Neural cell (in vitro differentiated cells): ENCODE data around the gene BLOC1S4.

Experiments used
- EP300 ChIP-seq: fragments of 450-650 bp; conservative IDR thresholded peaks from 2 replicates; pipeline ENCODE4 v1.6.1; 2014; ENCODE audit warnings: antibody characterized with exemption, mild to moderate bottlenecking, moderate library complexity; ENCODE audit not compliant: poor library complexity, severe bottlenecking
- EZH2 ChIP-seq: fragments of 200-600, 300-800 bp; shearing (Covaris generic), sonication (generic); IDR thresholded peaks from 2 replicates; pipeline ENCODE4 v1.6.1; 2014; ENCODE audit warnings: antibody characterized with exemption, low read length, borderline replicate concordance, mild to moderate bottlenecking; ENCODE audit not compliant: insufficient read depth, poor library complexity, severe bottlenecking
- MXI1 ChIP-seq: fragments of 450-650 bp; conservative IDR thresholded peaks from 2 replicates; pipeline ENCODE4 v1.6.1; 2014; ENCODE audit warnings: antibody characterized with exemption, mild to moderate bottlenecking; ENCODE audit not compliant: poor library complexity, severe bottlenecking
- POLR2AphosphoS5 ChIP-seq: IDR thresholded peaks from 2 replicates; pipeline ENCODE4 v1.6.1; 2012
- TF ChIP-seq, protein P1 (sequence below): fragments of 450-650 bp; IDR thresholded peaks from 2 replicates; pipeline ENCODE4 v1.5.1; 2014; ENCODE audit warnings: antibody characterized with exemption, mild to moderate bottlenecking, moderate library complexity; ENCODE audit not compliant: poor library complexity, severe bottlenecking

DNA sequence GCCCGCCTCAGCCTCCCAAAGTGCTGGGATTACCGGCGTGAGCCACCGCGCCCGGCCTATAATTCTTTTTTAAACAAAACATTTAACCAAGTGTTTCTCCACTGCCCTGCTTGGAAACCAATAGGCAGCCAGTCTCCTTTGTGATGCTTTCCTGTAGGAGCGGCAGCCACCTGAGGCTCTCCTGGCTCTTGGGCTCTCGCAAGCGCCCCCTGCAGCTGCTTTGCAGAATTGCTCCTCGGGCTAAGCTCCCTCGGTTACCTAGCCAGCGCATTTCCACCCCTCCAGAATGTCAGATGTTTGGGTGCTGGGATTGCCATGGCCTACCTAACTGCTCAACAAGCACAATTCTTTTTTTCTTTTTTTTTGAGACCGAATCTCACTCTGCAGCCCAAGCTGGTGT lies 14.6 kb upstream of the BLOC1S4 start:
- TF ChIP-seq, protein P1, sequence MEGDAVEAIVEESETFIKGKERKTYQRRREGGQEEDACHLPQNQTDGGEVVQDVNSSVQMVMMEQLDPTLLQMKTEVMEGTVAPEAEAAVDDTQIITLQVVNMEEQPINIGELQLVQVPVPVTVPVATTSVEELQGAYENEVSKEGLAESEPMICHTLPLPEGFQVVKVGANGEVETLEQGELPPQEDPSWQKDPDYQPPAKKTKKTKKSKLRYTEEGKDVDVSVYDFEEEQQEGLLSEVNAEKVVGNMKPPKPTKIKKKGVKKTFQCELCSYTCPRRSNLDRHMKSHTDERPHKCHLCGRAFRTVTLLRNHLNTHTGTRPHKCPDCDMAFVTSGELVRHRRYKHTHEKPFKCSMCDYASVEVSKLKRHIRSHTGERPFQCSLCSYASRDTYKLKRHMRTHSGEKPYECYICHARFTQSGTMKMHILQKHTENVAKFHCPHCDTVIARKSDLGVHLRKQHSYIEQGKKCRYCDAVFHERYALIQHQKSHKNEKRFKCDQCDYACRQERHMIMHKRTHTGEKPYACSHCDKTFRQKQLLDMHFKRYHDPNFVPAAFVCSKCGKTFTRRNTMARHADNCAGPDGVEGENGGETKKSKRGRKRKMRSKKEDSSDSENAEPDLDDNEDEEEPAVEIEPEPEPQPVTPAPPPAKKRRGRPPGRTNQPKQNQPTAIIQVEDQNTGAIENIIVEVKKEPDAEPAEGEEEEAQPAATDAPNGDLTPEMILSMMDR, result no peak
- TF ChIP-seq POLR2AphosphoS5 (no peak), EP300 (no peak), EZH2 (no peak), MXI1 (no peak)
